H1 (cell line): ENCODE measurements around the gene ACP2. TPM values are rescaled to one million over a fixed set of nuclear protein-coding genes. Genes with fewer than 3 reads are reported as not detected.
"Not testable (repeated sequence)": the region's sequence is repeated elsewhere in the genome, so short reads cannot be mapped to it uniquely, and the experiment has no call there.

ENCODE experiments used
- CTCF ChIA-PET: fragments of 300-600 bp; sonication (Branson Sonifier 250); formaldehyde crosslinking; loops from one replicate; lab custom pipeline; 2021; ENCODE audit not compliant: partially characterized antibody; lab: Charles Lee
- POLR2A ChIA-PET: fragments of 300-600 bp; sonication (Branson Sonifier 250); formaldehyde crosslinking; loops from one replicate; lab custom pipeline; 2021; ENCODE audit warnings: inconsistent platforms; ENCODE audit not compliant: partially characterized antibody; lab: Charles Lee
- DNase-seq, 2 experiments: peaks; one replicate each; pipeline versions ENCODE4 v3.0.0 to v3.0.0-alpha.2; 2010 to 2022; ENCODE audit warnings: low spot score in 2 of 2, low read depth in 1 of 2, mixed read lengths in 1 of 2
- FAIRE-seq: peaks from 2 replicates; lab custom pipeline; 2011; peaks lifted over from hg19 to GRCh38; lab: Jason Lieb, UNC
- H2AFZ ChIP-seq: 2 replicates; pipeline ENCODE4 v1.8.1; 2012; ENCODE audit warnings: low read length, inconsistent platforms
- H2AK5ac ChIP-seq: 2 replicates; pipeline ENCODE4 v1.6.1; 2013; ENCODE audit warnings: low read depth, low read length
- H2BK120ac ChIP-seq: replicated peaks from 2 replicates; pipeline ENCODE3; 2013; ENCODE audit warnings: low read depth, low read length, inconsistent platforms
- H2BK12ac ChIP-seq: 2 replicates; pipeline ENCODE4 v1.6.1; 2013; ENCODE audit warnings: low read depth, low read length
- H2BK15ac ChIP-seq: 2 replicates; pipeline ENCODE4 v1.6.1; 2013; ENCODE audit warnings: low read length
- H2BK20ac ChIP-seq: 2 replicates; pipeline ENCODE4 v1.6.1; 2013; ENCODE audit warnings: low read length
- H2BK5ac ChIP-seq: 2 replicates; pipeline ENCODE4 v1.6.1; 2013; ENCODE audit warnings: low read depth, low read length
- H3K14ac ChIP-seq: 2 replicates; pipeline ENCODE4 v1.6.1; 2013; ENCODE audit warnings: inconsistent platforms; ENCODE audit not compliant: insufficient read length
- H3K18ac ChIP-seq: 2 replicates; pipeline ENCODE4 v1.6.1; 2013; ENCODE audit warnings: low read length; ENCODE audit errors: extremely low read depth
- H3K23ac ChIP-seq: 2 replicates; pipeline ENCODE4 v1.6.1; 2013; ENCODE audit warnings: inconsistent platforms; ENCODE audit not compliant: insufficient read length
- H3K23me2 ChIP-seq: 2 replicates; pipeline ENCODE4 v1.6.1; 2013; ENCODE audit warnings: low read depth, low read length
- H3K27ac ChIP-seq: 2 replicates; pipeline ENCODE4 v1.6.1; 2011; ENCODE audit warnings: low read depth, low read length, inconsistent platforms
- H3K27me3 ChIP-seq, 4 experiments: replicated peaks in 1 of 4; 1 replicate in 1 of 4; 2 replicates in 3 of 4; pipeline versions ENCODE4 v1.6.1 to v1.8.1; 2011 to 2013; ENCODE audit warnings: low read length in 3 of 4, mild to moderate bottlenecking in 3 of 4, inconsistent platforms in 2 of 4, mixed read lengths in 2 of 4, moderate library complexity in 1 of 4; ENCODE audit not compliant: control insufficient read depth in 3 of 4, insufficient read depth in 3 of 4; ENCODE audit errors: extremely low read depth in 1 of 4
- H3K36me3 ChIP-seq, 4 experiments: 2 replicates each; pipeline versions ENCODE4 v1.6.1 to v1.8.1; 2011 to 2013; ENCODE audit warnings: mild to moderate bottlenecking in 4 of 4, low read length in 3 of 4, moderate library complexity in 2 of 4, control low read depth in 1 of 4, inconsistent platforms in 1 of 4; ENCODE audit not compliant: insufficient read depth in 4 of 4, control insufficient read depth in 2 of 4
- H3K4ac ChIP-seq: replicated peaks from 2 replicates; pipeline ENCODE3; 2013; ENCODE audit warnings: low read length, low read depth, mixed read lengths, inconsistent platforms; ENCODE audit not compliant: insufficient read length
- H3K4me1 ChIP-seq, 4 experiments: replicated peaks in 1 of 4; 1 replicate in 1 of 4; 2 replicates in 3 of 4; pipeline versions ENCODE4 v1.6.1 to v1.8.1; 2011 to 2013; ENCODE audit warnings: low read length in 3 of 4, inconsistent platforms in 2 of 4, mixed read lengths in 1 of 4; ENCODE audit not compliant: insufficient read depth in 4 of 4, control insufficient read depth in 3 of 4
- H3K4me2 ChIP-seq, 2 experiments: 2 replicates each; pipeline versions ENCODE4 v1.6.1 to v1.8.1; 2011 to 2013; ENCODE audit warnings: low read depth in 2 of 2, low read length in 2 of 2, control low read depth in 1 of 2, inconsistent platforms in 1 of 2, mild to moderate bottlenecking in 1 of 2; ENCODE audit not compliant: insufficient read depth in 1 of 2
- H3K4me3 ChIP-seq, 4 experiments: fragments of 200-600, 300-600 bp in 1 of 4; sonication (generic), shearing (Covaris generic), sonication (Bioruptor Twin) in 1 of 4; 2 replicates each; pipeline versions ENCODE4 v1.5.1 to v1.8.1; 2011 to 2016; ENCODE audit warnings: low read length in 4 of 4, low read depth in 3 of 4, control low read depth in 2 of 4, inconsistent platforms in 2 of 4, mild to moderate bottlenecking in 2 of 4, mixed read lengths in 1 of 4, moderate library complexity in 1 of 4; ENCODE audit not compliant: insufficient read depth in 2 of 4; ENCODE audit errors: extremely low read depth in 1 of 4
- H3K56ac ChIP-seq: replicated peaks from 2 replicates; pipeline ENCODE3; 2013; ENCODE audit warnings: low read depth, mild to moderate bottlenecking, mixed read lengths, low read length, inconsistent platforms; ENCODE audit not compliant: insufficient read length
- H3K79me1 ChIP-seq: 2 replicates; pipeline ENCODE4 v1.6.1; 2013; ENCODE audit warnings: low read depth, low read length, control low read depth
- H3K79me2 ChIP-seq, 2 experiments: 2 replicates each; pipeline versions ENCODE4 v1.6.1 to v1.8.1; 2012 to 2013; ENCODE audit warnings: low read length in 2 of 2, mild to moderate bottlenecking in 2 of 2, inconsistent platforms in 1 of 2; ENCODE audit not compliant: insufficient read depth in 2 of 2, control insufficient read depth in 1 of 2
- H3K9ac ChIP-seq, 4 experiments: replicated peaks in 1 of 4; 1 replicate in 1 of 4; 2 replicates in 3 of 4; pipeline versions ENCODE4 v1.6.1 to v1.8.1; 2011 to 2013; ENCODE audit warnings: low read depth in 3 of 4, low read length in 3 of 4, control low read depth in 2 of 4, mild to moderate bottlenecking in 2 of 4, moderate library complexity in 2 of 4, inconsistent platforms in 1 of 4; ENCODE audit errors: extremely low read depth in 1 of 4
- H3K9me3 ChIP-seq, 2 experiments: 2 replicates each; pipeline versions ENCODE4 v1.6.1 to v1.8.1; 2012 to 2013; ENCODE audit warnings: mild to moderate bottlenecking in 2 of 2, moderate library complexity in 2 of 2, control low read depth in 1 of 2, inconsistent platforms in 1 of 2, low read depth in 1 of 2, low read length in 1 of 2, mixed read lengths in 1 of 2; ENCODE audit not compliant: insufficient read depth in 2 of 2
- H4K20me1 ChIP-seq, 2 experiments: replicated peaks in 1 of 2; 2 replicates each; pipeline versions ENCODE3 to v1.8.1; 2011 to 2013; ENCODE audit warnings: inconsistent platforms in 2 of 2, low read length in 2 of 2, mild to moderate bottlenecking in 1 of 2; ENCODE audit not compliant: insufficient read depth in 2 of 2, control insufficient read depth in 1 of 2
- H4K5ac ChIP-seq: 2 replicates; pipeline ENCODE4 v1.6.1; 2013; ENCODE audit warnings: low read length, low read depth, mixed read lengths, inconsistent platforms; ENCODE audit not compliant: insufficient read length
- H4K8ac ChIP-seq: 2 replicates; pipeline ENCODE4 v1.8.0; 2013; ENCODE audit warnings: mild to moderate bottlenecking, moderate library complexity, low read length, inconsistent platforms; ENCODE audit not compliant: insufficient read depth; ENCODE audit errors: extremely low read depth
- H4K91ac ChIP-seq: replicated peaks from 2 replicates; pipeline ENCODE3; 2013; ENCODE audit warnings: low read length, mixed read lengths, inconsistent platforms; ENCODE audit not compliant: insufficient read length
- WGBS, 2 experiments: shearing (Covaris generic) in 1 of 2; methylation state at CpG; one replicate each; pipeline versions ENCODE4 v1.1.6 to v1.1.7; 2013 to 2015; ENCODE audit warnings: low lambda C conversion rate in 2 of 2, mixed read lengths in 2 of 2, inconsistent platforms in 1 of 2, low coverage in 1 of 2, missing lambda C conversion rate in 1 of 2; ENCODE audit not compliant: insufficient replicate concordance in 2 of 2, insufficient coverage in 1 of 2, insufficient read length in 1 of 2; ENCODE audit errors: extremely low coverage in 1 of 2, missing lambda C conversion rate in 1 of 2; 5-methylcytosine and 5-hydroxymethylcytosine counted together
- polyA plus RNA-seq, 7 experiments: library from polyadenylated mRNA; depleted of rRNA in 3 of 7; stranded (reverse) in 5 of 7; unstranded in 2 of 7; fragments of >200 nt in 5 of 7; fragments of 200-250 nt in 2 of 7; gene quantifications; 1 replicate in 5 of 7; 2 replicates in 1 of 7; 4 replicates in 1 of 7; pipeline versions ENCODE4 v1.2.1 to v1.2.3, GENCODE V29; 2011 to 2013; ENCODE audit warnings: missing spikeins in 2 of 7, mixed read lengths in 2 of 7
- total RNA-seq: library from RNA; stranded (reverse); fragmentation: NEBNext Ultra II Directional; extraction: Animal tissue kit (Norgen Biotek cat#: 25700); gene quantifications from 2 replicates; pipeline ENCODE4 v1.2.1, GENCODE V29; 2021

Gene ACP2
- total and polyA plus RNA-seq, 2 of the 8 experiments (the other 6 are each of a cell fraction or from before 2014, with no cell fraction given), result 17.8 to 19.8 TPM

- H3K23me2 ChIP-seq, result peaks cover 12% of the 10 kb centered on the region; the same call in 1 of the 2 replicates
- not testable (repeated sequence) for H3K4ac ChIP-seq, DNase-seq, H4K8ac ChIP-seq, H3K27me3 ChIP-seq, H3K56ac ChIP-seq, H3K79me2 ChIP-seq, H3K79me1 ChIP-seq, H3K4me3 ChIP-seq, FAIRE-seq, H2AFZ ChIP-seq, H3K9me3 ChIP-seq, H2BK20ac ChIP-seq, H3K9ac ChIP-seq, H3K4me1 ChIP-seq, H4K5ac ChIP-seq, H3K14ac ChIP-seq, H3K18ac ChIP-seq, H4K20me1 ChIP-seq, H2AK5ac ChIP-seq, H2BK5ac ChIP-seq, H2BK15ac ChIP-seq, H2BK12ac ChIP-seq, H4K91ac ChIP-seq, H3K23ac ChIP-seq, H3K4me2 ChIP-seq, H3K27ac ChIP-seq, H3K36me3 ChIP-seq, H2BK120ac ChIP-seq
- CTCF ChIA-PET, result interaction anchor here (1.2 kb wide), 1 partner anchor 60 kb away, joined by 3 read pairs; no protein-coding TSS in a partner anchor
- 92% methylated on average over 10 of the region's 10 CpGs; no CpG with 5 or more reads in 1 of the 2 experiments for WGBS, 2 experiments
- POLR2A ChIA-PET, result interaction anchor here (0.9 to 1.9 kb wide), 2 partner anchors 11 to 19 kb away, joined by 3 to 5 read pairs; no protein-coding TSS in a partner anchor
Observed at GRCh38 chr11:47191137-47191536, 57.5 kb downstream of the ACP2 start.

Other genes starting within 250 kb of the ACP2 start
- gene ARFGAP2, start 71.9 kb downstream of the ACP2 start, total RNA-seq, result 50.0 and 50.2 TPM in 2 replicates
- gene ARFGAP2, start 71.9 kb downstream of the ACP2 start, polyA plus RNA-seq (2011; rRNA removed), result 64.0 and 107 TPM in 2 replicates
- gene PACSIN3, start 62.4 kb downstream of the ACP2 start, total RNA-seq, result 47.2 and 59.3 TPM in 2 replicates
- gene PACSIN3, start 62.4 kb downstream of the ACP2 start, polyA plus RNA-seq (2011; rRNA removed), result 23.8 and 40.4 TPM in 2 replicates
- gene DDB2, start 33.8 kb downstream of the ACP2 start, total RNA-seq, result 65.2 and 70.7 TPM in 2 replicates
- 97.2 and 112 TPM in 2 replicates for gene DDB2, start 33.8 kb downstream of the ACP2 start, polyA plus RNA-seq (2011; rRNA removed)
- 19.9 and 21.2 TPM in 2 replicates for gene NR1H3, start 9.2 kb upstream of the ACP2 start, total RNA-seq
- 42.1 and 51.5 TPM in 2 replicates for gene NR1H3, start 9.2 kb upstream of the ACP2 start, polyA plus RNA-seq (2011; rRNA removed)
- gene MADD, start 21.3 kb upstream of the ACP2 start, total RNA-seq, result 43.7 and 45.4 TPM in 2 replicates
- 32.5 and 48.3 TPM in 2 replicates for gene MADD, start 21.3 kb upstream of the ACP2 start, polyA plus RNA-seq (2011; rRNA removed)
- gene MYBPC3, start 103.9 kb upstream of the ACP2 start, total RNA-seq, result not detected in 2 replicates
- gene MYBPC3, start 103.9 kb upstream of the ACP2 start, polyA plus RNA-seq (2011; rRNA removed), result 0.02 and 0.05 TPM in 2 replicates
- gene SPI1, start 129.7 kb upstream of the ACP2 start, total RNA-seq, result not detected in 2 replicates
- 0.12 and 0.28 TPM in 2 replicates for gene SPI1, start 129.7 kb upstream of the ACP2 start, polyA plus RNA-seq (2011; rRNA removed)
- gene SLC39A13, start 159.8 kb upstream of the ACP2 start, total RNA-seq, result 20.9 and 23.2 TPM in 2 replicates
- 30.0 and 42.9 TPM in 2 replicates for gene SLC39A13, start 159.8 kb upstream of the ACP2 start, polyA plus RNA-seq (2011; rRNA removed)
- gene PSMC3, start 177.6 kb upstream of the ACP2 start, total RNA-seq, result 159 and 160 TPM in 2 replicates
- gene PSMC3, start 177.6 kb upstream of the ACP2 start, polyA plus RNA-seq (2011; rRNA removed), result 105 and 114 TPM in 2 replicates
- gene RAPSN, start 200.3 kb upstream of the ACP2 start, total RNA-seq, result 0.34 TPM in 1 of 2 replicates, not detected in the other
- 0.05 and 0.06 TPM in 2 replicates for gene RAPSN, start 200.3 kb upstream of the ACP2 start, polyA plus RNA-seq (2011; rRNA removed)